Measurements from ENCODE around the gene MBTPS1.

MBTPS1 gene

DNA sequence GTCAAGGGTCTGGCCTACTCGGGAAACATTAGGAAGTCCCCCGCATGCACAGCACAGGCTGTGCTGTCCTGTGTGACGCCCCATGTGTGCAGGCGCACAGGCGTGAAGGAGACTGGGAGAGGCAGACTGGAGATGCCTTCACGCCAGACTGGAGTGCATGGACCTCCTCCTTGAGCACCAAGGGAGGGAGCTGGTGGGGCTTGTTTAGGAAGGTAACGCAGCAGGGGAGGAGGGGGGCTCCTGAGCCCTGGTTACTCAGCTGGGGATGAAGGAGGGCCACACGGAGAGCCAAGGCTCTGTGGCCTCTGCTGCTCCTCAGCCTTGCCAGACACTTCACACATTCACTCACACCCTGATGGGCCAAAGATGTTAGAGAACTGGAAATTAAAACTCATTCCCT lies 20.5 kb upstream of the MBTPS1 start:
- ChIA-PET CTCF (interaction anchor here (1.1 to 2.5 kb wide), 3 partner anchors 20 to 53 kb away, joined by 4 to 12 read pairs (median 12); partner anchors contain the start of genes MBTPS1 and TAF1C), POLR2A (interaction anchor here (1.8 kb wide), 1 partner anchor 20 kb away, joined by 6 read pairs; the partner anchor contains the start of gene MBTPS1)
- Histone ChIP-seq H3K36me3 (ENCODE audit: control insufficient read depth in 2 of 2, insufficient read depth in 1 of 2, low read length in 2 of 2) (no peaks in the 10 kb centered on the region), H3K4me3 (ENCODE audit: low read depth, low read length) (no peak overlapping the region), H3K9me3 (ENCODE audit: control insufficient read depth, insufficient read depth, low read depth, low read length) (no peaks in the 10 kb centered on the region), H3K27ac (ENCODE audit: extremely low read depth, low read depth, low read length) (no peak overlapping the region), H3K4me1 (ENCODE audit: control insufficient read depth, insufficient read depth, low read length) (peaks cover 7% of the 10 kb centered on the region; the same call in 1 of the 2 replicates)
- TF ChIP-seq, protein P1, sequence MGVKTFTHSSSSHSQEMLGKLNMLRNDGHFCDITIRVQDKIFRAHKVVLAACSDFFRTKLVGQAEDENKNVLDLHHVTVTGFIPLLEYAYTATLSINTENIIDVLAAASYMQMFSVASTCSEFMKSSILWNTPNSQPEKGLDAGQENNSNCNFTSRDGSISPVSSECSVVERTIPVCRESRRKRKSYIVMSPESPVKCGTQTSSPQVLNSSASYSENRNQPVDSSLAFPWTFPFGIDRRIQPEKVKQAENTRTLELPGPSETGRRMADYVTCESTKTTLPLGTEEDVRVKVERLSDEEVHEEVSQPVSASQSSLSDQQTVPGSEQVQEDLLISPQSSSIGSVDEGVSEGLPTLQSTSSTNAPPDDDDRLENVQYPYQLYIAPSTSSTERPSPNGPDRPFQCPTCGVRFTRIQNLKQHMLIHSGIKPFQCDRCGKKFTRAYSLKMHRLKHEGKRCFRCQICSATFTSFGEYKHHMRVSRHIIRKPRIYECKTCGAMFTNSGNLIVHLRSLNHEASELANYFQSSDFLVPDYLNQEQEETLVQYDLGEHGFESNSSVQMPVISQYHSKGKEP (tag by site-specific recombination; IDR thresholded peaks at IDR 0.05) = no peak

DNA sequence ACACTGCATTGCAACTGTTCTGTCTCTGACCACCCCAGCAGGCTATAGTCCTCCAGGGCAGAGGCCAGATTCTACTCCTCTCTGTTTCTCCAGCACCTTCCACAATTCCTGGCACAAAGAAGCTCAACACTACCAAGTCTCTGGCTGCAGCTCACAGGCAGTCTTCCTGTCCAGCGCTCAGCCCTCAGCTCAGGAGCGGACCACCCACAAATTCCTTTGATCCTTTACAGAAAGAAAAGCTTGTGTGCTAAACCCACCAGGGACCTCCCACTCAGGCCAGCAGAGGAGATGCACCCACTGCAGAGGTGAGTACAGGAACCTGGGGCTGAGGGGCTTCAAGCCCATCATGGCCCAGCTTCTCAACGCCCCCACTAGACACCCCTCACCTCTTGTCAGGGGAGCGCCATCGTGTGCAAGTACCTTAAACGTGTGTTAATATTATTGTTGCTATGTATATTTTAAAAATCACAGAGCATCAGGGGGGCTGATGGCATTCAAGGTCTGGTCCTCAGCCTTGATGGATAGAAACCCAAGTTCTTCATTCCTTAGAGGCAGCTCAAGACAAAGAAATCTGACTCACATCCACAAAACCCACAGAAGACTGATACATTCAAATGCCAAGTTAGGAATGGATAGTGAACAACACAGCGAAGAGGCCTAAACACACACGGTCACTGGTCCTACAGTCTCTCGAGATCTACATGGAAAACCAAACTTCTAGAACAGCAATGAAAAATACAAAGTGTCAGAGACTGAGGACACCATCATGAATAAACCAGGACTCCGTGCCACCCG lies 19.8 kb upstream of the MBTPS1 start:
- Histone ChIP-seq H3K9me3 (ENCODE audit: control insufficient read depth, insufficient read depth, low read depth, low read length) (no peaks in the 10 kb centered on the region), H3K4me3 (ENCODE audit: low read depth, low read length) (no peak overlapping the region), H3K4me1 (ENCODE audit: control insufficient read depth, insufficient read depth, low read length) (peaks cover 7% of the 10 kb centered on the region; the same call in 1 of the 2 replicates), H3K27ac (ENCODE audit: extremely low read depth, low read depth, low read length) (no peak overlapping the region), H3K36me3 (ENCODE audit: control insufficient read depth in 2 of 2, insufficient read depth in 1 of 2, low read length in 2 of 2) (no peaks in the 10 kb centered on the region)
- TF ChIP-seq ZNF146 (tag by site-specific recombination; IDR thresholded peaks at IDR 0.05) (no peak), ZNF473 (tag by site-specific recombination; IDR thresholded peaks at IDR 0.05) (no peak), ZNF677 (tag by site-specific recombination; IDR thresholded peaks at IDR 0.05) (no peak)
- TF ChIP-seq, protein P2, sequence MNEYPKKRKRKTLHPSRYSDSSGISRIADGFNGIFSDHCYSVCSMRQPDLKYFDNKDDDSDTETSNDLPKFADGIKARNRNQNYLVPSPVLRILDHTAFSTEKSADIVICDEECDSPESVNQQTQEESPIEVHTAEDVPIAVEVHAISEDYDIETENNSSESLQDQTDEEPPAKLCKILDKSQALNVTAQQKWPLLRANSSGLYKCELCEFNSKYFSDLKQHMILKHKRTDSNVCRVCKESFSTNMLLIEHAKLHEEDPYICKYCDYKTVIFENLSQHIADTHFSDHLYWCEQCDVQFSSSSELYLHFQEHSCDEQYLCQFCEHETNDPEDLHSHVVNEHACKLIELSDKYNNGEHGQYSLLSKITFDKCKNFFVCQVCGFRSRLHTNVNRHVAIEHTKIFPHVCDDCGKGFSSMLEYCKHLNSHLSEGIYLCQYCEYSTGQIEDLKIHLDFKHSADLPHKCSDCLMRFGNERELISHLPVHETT (tag by site-specific recombination; IDR thresholded peaks at IDR 0.05) = no peak
- TF ChIP-seq, protein P3, sequence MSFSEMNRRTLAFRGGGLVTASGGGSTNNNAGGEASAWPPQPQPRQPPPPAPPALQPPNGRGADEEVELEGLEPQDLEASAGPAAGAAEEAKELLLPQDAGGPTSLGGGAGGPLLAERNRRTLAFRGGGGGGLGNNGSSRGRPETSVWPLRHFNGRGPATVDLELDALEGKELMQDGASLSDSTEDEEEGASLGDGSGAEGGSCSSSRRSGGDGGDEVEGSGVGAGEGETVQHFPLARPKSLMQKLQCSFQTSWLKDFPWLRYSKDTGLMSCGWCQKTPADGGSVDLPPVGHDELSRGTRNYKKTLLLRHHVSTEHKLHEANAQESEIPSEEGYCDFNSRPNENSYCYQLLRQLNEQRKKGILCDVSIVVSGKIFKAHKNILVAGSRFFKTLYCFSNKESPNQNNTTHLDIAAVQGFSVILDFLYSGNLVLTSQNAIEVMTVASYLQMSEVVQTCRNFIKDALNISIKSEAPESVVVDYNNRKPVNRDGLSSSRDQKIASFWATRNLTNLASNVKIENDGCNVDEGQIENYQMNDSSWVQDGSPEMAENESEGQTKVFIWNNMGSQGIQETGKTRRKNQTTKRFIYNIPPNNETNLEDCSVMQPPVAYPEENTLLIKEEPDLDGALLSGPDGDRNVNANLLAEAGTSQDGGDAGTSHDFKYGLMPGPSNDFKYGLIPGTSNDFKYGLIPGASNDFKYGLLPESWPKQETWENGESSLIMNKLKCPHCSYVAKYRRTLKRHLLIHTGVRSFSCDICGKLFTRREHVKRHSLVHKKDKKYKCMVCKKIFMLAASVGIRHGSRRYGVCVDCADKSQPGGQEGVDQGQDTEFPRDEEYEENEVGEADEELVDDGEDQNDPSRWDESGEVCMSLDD (tag by site-specific recombination; IDR thresholded peaks at IDR 0.05) = no peak
- CTCF ChIA-PET = interaction anchor here (0.8 to 1.2 kb wide), 2 partner anchors 39 to 348 kb away, joined by 3 read pairs; no protein-coding TSS in a partner anchor
- POLR2A ChIA-PET = interaction anchor here (1.8 kb wide), 1 partner anchor 20 kb away, joined by 6 read pairs; the partner anchor contains the start of gene MBTPS1

DNA sequence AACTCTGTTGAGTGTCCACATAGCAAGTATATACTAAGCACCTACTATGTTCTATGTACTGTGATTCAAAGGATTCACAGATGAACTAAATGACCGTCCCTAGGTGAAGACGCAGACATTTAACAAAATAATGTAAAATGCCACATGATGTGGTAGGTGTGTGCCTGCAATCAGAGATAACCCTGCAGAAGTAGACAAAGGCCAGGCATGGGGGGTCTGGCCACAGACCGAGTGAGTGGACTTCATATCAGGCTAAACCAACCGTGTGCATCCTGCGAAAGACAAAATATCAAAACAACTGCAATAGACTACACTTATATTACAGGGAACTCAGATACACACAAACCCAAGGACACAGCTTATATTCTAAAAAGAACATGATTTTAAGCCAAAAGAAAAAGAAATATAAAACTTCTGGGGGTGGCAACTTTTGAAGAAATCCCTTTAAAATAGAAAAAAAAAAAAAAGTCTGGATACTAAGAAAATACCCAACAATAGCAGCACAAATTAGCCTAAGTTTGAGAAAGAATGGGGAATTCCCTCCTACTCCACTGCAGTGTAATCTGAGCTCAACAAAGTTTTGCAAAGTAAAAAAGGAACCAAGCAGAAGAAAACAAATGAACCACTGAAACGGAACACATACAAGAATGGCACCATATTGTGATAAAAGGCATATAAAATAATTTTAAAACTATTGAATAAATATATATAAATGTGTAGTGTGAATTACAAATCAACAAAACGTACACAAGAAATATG lies 16.0 kb upstream of the MBTPS1 start:
- ChIA-PET POLR2A (interaction anchor here (0.9 kb wide), 1 partner anchor 16 kb away, joined by 5 read pairs; the partner anchor contains the start of gene MBTPS1), CTCF (interaction anchor here (0.7 to 1.2 kb wide), 4 partner anchors 54 to 174 kb away, joined by 3 to 6 read pairs (median 4); partner anchors contain the start of genes ADAD2 and TAF1C)
- TF ChIP-seq ZNF558 (tag by site-specific recombination; IDR thresholded peaks at IDR 0.05) (no peak), ZNF138 (tag by site-specific recombination; IDR thresholded peaks at IDR 0.05; ENCODE audit: borderline replicate concordance) (no peak), ZNF202 (tag by site-specific recombination; IDR thresholded peaks at IDR 0.05; ENCODE audit: borderline replicate concordance) (no peak), WT1 (tag by site-specific recombination; IDR thresholded peaks at IDR 0.05) (no peak), ZNF324 (tag by site-specific recombination; IDR thresholded peaks at IDR 0.05) (no peak)

More for the DNA sequence above, 16.0 kb upstream of the MBTPS1 start:
- Histone ChIP-seq H3K4me3 (ENCODE audit: low read depth, low read length) (no peak overlapping the region), H3K4me1 (ENCODE audit: control insufficient read depth, insufficient read depth, low read length) (no peaks in the 10 kb centered on the region), H3K27ac (ENCODE audit: extremely low read depth, low read depth, low read length) (no peak overlapping the region), H3K36me3 (ENCODE audit: control insufficient read depth in 2 of 2, insufficient read depth in 1 of 2, low read length in 2 of 2) (peaks cover 10 to 29% of the 10 kb centered on the region in 2 experiments), H3K9me3 (ENCODE audit: control insufficient read depth, insufficient read depth, low read depth, low read length) (no peaks in the 10 kb centered on the region)

All from HEK293 (cell line).